GM10266 (cell line): ENCODE data around the gene LFNG.

Experiments
- DNase-seq: peaks from one replicate; pipeline ENCODE4 v3.0.0; 2012; ENCODE audit errors: extremely low spot score
- TF ChIP-seq, protein P1 (sequence below): IDR thresholded peaks from 2 replicates; pipeline ENCODE4 v1.5.1; 2012; ENCODE audit warnings: mild to moderate bottlenecking, low read depth; ENCODE audit not compliant: control insufficient read depth, insufficient read depth; ENCODE audit errors: missing control alignments

The LFNG gene

GRCh38 chr7:2479276-2480069 is 40.1 kb upstream of the LFNG start:
- TF ChIP-seq, protein P1, sequence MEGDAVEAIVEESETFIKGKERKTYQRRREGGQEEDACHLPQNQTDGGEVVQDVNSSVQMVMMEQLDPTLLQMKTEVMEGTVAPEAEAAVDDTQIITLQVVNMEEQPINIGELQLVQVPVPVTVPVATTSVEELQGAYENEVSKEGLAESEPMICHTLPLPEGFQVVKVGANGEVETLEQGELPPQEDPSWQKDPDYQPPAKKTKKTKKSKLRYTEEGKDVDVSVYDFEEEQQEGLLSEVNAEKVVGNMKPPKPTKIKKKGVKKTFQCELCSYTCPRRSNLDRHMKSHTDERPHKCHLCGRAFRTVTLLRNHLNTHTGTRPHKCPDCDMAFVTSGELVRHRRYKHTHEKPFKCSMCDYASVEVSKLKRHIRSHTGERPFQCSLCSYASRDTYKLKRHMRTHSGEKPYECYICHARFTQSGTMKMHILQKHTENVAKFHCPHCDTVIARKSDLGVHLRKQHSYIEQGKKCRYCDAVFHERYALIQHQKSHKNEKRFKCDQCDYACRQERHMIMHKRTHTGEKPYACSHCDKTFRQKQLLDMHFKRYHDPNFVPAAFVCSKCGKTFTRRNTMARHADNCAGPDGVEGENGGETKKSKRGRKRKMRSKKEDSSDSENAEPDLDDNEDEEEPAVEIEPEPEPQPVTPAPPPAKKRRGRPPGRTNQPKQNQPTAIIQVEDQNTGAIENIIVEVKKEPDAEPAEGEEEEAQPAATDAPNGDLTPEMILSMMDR = no peak
- DNase-seq = no peak

DNA sequence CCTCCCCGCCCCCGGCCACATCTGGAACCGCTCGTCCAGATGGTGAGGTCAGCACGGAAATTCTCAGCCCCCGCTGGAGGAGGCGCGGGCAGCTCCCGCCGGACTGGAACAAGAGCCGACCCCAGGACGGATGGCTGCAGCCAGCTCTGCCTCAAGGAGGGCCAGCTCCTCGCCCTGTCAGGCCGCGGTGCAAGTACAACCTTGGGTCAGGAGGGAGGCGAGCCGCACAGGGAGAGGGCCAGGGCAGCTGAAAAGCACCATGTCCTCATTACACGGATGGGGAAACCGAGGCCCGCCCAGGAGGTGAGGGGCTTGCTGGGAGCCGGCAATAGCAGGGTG is 39.5 kb upstream of the LFNG start:
- TF ChIP-seq, protein P1 = no peak
- no peak for DNase-seq

DNA sequence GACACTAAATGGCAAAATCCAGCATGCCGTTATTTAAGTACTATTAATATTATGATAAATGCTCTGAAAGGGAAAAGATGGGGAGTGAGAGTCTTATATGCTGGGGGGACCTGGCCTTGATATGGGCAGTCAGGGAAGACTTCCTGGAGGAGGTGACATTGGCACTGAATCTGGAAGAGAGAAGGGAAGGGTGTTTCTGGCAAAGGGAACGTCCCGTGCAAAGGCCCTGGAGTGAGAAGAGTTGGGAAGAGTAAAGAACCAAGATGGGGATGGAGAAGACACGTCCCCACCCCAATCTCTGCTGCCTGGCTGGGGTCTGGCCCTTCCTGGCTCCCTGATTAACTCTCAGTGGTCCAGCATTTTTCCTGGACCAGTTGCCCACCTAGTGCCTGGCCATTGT is 38.4 kb upstream of the LFNG start:
- TF ChIP-seq, protein P1 = no peak
- DNase-seq = no peak

- DNase-seq = no peak
- TF ChIP-seq, protein P1 = no peak
These were observed 36.7 kb upstream of the LFNG start for GRCh38 chr7:2482725-2483451.

- DNase-seq = no peak
- TF ChIP-seq, protein P1 = no peak
These were observed 36.1 kb upstream of the LFNG start for GRCh38 chr7:2483494-2483893.

DNA sequence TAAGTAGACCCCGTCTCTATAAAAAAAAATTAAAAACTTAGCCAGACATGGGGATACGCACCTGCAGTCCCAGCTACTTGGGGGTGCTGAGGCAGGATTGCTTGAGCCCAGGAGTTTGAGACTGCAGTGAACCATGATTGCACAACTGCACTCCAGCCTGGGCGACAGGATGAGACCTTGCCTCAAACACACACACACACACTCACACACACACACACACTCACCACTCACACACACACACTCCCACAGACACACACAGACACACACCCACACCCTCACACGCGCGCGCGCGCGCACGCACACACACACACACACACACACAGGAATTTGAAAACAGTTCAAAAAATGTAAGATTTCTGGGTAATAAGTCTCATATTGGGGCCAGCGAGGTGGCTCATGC is 34.7 kb upstream of the LFNG start:
- DNase-seq = no peak
- TF ChIP-seq, protein P1 = no peak
